ENCODE results near the gene CD99. TPM values are rescaled to one million over a fixed set of nuclear protein-coding genes. Genes with fewer than 3 reads are reported as not detected.

CD99 gene
- total RNA-seq, 1 experiment from 2014 or later = 77.9 TPM

DNA sequence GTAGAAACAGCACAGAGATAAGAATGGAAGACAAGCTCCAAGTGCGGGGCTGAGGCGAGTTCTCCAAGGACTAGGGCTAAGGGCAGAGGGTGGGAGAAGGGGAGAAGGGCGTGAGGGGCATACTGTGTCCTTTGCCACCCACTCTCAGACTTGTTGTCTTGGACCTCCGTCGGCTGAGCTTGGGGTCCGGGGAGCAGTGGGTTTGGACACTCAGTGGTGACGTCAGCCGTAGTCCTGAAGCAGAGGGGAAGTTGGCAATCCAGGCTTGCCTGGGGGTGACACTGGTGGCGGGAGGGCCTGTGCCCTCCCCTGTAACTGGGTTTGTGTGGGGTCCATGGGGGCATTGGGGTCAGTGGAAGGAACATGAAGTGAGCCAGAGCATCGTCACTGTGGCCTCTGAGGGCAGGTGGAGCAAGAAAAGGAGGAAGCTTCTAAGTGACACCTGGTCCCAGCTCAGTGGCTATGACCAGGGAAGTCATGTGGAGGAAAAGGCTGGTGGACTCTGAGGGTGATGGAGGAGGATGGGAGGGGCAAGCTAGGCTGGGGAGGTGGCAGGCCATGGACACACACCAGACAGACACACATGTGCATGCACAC is 17.6 kb downstream of the CD99 start:
- Mint-ChIP-seq H3K27ac (peak overlapping the region; percentile 89), H3K4me1 (peaks cover 55% of the 10 kb centered on the region), H3K36me3 (no peaks in the 10 kb centered on the region), H3K9me3 (no peaks in the 10 kb centered on the region), H3K4me3 (no peak overlapping the region), H3K27me3 (ENCODE audit: low read depth) (no peaks in the 10 kb centered on the region)
- TF ChIP-seq, protein P1, sequence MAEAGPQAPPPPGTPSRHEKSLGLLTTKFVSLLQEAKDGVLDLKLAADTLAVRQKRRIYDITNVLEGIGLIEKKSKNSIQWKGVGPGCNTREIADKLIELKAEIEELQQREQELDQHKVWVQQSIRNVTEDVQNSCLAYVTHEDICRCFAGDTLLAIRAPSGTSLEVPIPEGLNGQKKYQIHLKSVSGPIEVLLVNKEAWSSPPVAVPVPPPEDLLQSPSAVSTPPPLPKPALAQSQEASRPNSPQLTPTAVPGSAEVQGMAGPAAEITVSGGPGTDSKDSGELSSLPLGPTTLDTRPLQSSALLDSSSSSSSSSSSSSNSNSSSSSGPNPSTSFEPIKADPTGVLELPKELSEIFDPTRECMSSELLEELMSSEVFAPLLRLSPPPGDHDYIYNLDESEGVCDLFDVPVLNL (CRISPR knock-in tag; IDR thresholded peaks at IDR 0.05; ENCODE audit: borderline replicate concordance, low read depth) = 0 out of 2 replicates have a peak, but pooled peaks have one; percentile 34
- TF ChIP-seq TEAD4 (CRISPR knock-in tag; IDR thresholded peaks at IDR 0.05) = no peak
- ATAC-seq (no peak), DNase-seq (ENCODE audit: low spot score) (no peak)
- ChIA-PET CTCF (no interaction called here), POLR2A (no interaction called here)

DNA sequence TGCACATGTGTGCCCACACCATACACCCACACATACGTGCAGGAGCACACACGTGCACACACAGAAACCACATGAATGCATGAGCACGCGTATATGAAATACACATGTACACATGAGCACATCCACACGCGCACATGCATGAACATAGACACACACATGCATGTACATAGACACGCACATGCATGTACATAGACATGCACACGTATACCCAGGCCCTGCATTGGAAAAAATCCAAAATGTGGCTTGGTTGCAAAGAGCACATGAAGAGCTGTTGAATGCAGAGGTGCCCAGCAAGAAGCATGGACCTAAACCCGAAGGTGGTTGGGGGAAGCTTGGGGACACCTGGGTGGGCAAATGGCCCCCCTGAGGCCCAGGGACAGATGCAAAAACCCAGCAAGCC is 18.5 kb downstream of the CD99 start:
- Mint-ChIP-seq H3K36me3 (no peaks in the 10 kb centered on the region), H3K27ac (peak overlapping the region; percentile 97), H3K27me3 (ENCODE audit: low read depth) (no peaks in the 10 kb centered on the region), H3K4me3 (no peak overlapping the region), H3K4me1 (peaks cover 53% of the 10 kb centered on the region), H3K9me3 (no peaks in the 10 kb centered on the region)
- DNase-seq (ENCODE audit: low spot score) = no peak
- ChIA-PET CTCF (no interaction called here), POLR2A (no interaction called here)
- no peak for ATAC-seq
- TF ChIP-seq KAT7 (CRISPR knock-in tag; IDR thresholded peaks at IDR 0.05; ENCODE audit: borderline replicate concordance) (no peak), NFYB (CRISPR knock-in tag; conservative IDR thresholded peaks at IDR 0.05; ENCODE audit: low read depth) (no peak), TCF7 (CRISPR knock-in tag; IDR thresholded peaks at IDR 0.05; ENCODE audit: low read depth) (no peak), NFE2L1 (CRISPR knock-in tag; IDR thresholded peaks at IDR 0.05) (no peak), SMAD4 (CRISPR knock-in tag; IDR thresholded peaks at IDR 0.05) (no peak), HMGA2 (CRISPR knock-in tag; IDR thresholded peaks at IDR 0.05) (no peak), JUN (CRISPR knock-in tag; IDR thresholded peaks at IDR 0.05) (no peak), ZNF423 (CRISPR knock-in tag; IDR thresholded peaks at IDR 0.05) (no peak), FOXK1 (CRISPR knock-in tag; IDR thresholded peaks at IDR 0.05) (no peak)
- TF ChIP-seq, protein P2, sequence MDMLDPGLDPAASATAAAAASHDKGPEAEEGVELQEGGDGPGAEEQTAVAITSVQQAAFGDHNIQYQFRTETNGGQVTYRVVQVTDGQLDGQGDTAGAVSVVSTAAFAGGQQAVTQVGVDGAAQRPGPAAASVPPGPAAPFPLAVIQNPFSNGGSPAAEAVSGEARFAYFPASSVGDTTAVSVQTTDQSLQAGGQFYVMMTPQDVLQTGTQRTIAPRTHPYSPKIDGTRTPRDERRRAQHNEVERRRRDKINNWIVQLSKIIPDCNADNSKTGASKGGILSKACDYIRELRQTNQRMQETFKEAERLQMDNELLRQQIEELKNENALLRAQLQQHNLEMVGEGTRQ (CRISPR knock-in tag; IDR thresholded peaks at IDR 0.05) = no peak
- TF ChIP-seq, protein P3, sequence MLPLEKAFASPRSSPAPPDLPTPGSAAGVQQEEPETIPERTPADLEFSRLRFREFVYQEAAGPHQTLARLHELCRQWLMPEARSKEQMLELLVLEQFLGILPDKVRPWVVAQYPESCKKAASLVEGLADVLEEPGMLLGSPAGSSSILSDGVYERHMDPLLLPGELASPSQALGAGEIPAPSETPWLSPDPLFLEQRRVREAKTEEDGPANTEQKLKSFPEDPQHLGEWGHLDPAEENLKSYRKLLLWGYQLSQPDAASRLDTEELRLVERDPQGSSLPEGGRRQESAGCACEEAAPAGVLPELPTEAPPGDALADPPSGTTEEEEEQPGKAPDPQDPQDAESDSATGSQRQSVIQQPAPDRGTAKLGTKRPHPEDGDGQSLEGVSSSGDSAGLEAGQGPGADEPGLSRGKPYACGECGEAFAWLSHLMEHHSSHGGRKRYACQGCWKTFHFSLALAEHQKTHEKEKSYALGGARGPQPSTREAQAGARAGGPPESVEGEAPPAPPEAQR (CRISPR knock-in tag; IDR thresholded peaks at IDR 0.05) = no peak
- TF ChIP-seq, protein P4, sequence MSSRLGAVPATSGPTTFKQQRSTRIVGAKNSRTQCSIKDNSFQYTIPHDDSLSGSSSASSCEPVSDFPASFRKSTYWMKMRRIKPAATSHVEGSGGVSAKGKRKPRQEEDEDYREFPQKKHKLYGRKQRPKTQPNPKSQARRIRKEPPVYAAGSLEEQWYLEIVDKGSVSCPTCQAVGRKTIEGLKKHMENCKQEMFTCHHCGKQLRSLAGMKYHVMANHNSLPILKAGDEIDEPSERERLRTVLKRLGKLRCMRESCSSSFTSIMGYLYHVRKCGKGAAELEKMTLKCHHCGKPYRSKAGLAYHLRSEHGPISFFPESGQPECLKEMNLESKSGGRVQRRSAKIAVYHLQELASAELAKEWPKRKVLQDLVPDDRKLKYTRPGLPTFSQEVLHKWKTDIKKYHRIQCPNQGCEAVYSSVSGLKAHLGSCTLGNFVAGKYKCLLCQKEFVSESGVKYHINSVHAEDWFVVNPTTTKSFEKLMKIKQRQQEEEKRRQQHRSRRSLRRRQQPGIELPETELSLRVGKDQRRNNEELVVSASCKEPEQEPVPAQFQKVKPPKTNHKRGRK (CRISPR knock-in tag; IDR thresholded peaks at IDR 0.05; ENCODE audit: borderline replicate concordance) = no peak
- TF ChIP-seq, protein P5, sequence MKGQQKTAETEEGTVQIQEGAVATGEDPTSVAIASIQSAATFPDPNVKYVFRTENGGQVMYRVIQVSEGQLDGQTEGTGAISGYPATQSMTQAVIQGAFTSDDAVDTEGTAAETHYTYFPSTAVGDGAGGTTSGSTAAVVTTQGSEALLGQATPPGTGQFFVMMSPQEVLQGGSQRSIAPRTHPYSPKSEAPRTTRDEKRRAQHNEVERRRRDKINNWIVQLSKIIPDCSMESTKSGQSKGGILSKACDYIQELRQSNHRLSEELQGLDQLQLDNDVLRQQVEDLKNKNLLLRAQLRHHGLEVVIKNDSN (CRISPR knock-in tag; IDR thresholded peaks at IDR 0.05) = no peak
- TF ChIP-seq, protein P1 (CRISPR knock-in tag; IDR thresholded peaks at IDR 0.05; ENCODE audit: borderline replicate concordance, low read depth) = no peak
- TF ChIP-seq, protein P6, sequence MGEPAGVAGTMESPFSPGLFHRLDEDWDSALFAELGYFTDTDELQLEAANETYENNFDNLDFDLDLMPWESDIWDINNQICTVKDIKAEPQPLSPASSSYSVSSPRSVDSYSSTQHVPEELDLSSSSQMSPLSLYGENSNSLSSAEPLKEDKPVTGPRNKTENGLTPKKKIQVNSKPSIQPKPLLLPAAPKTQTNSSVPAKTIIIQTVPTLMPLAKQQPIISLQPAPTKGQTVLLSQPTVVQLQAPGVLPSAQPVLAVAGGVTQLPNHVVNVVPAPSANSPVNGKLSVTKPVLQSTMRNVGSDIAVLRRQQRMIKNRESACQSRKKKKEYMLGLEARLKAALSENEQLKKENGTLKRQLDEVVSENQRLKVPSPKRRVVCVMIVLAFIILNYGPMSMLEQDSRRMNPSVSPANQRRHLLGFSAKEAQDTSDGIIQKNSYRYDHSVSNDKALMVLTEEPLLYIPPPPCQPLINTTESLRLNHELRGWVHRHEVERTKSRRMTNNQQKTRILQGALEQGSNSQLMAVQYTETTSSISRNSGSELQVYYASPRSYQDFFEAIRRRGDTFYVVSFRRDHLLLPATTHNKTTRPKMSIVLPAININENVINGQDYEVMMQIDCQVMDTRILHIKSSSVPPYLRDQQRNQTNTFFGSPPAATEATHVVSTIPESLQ (CRISPR knock-in tag; IDR thresholded peaks at IDR 0.05) = no peak

All from WTC11 (cell line).